Smooth muscle cell of the brain vasculature (primary cell): ENCODE results near the gene COBL.
"Not testable (repeated sequence)": the region's sequence is repeated elsewhere in the genome, so short reads cannot be mapped to it uniquely, and the experiment has no call there.

Source experiments
- DNase-seq: peaks from one replicate; pipeline ENCODE4 v3.0.0-alpha.2; 2012; ENCODE audit warnings: low read depth, low spot score

COBL gene

GRCh38 chr7:51234139-51234538 is 82.5 kb downstream of the COBL start:
- no peak for DNase-seq

GRCh38 chr7:51233374-51233773 is 83.2 kb downstream of the COBL start:
- no peak for DNase-seq

- no peak for DNase-seq
These were observed 85.9 kb downstream of the COBL start for GRCh38 chr7:51230723-51231122.

- DNase-seq: no peak
These were observed 86.3 kb downstream of the COBL start for GRCh38 chr7:51230324-51230625.

GRCh38 chr7:51229620-51230323 is 86.8 kb downstream of the COBL start:
- DNase-seq: no peak

- no peak for DNase-seq
These were observed 87.5 kb downstream of the COBL start for GRCh38 chr7:51229106-51229537.

GRCh38 chr7:51228386-51228958 is 88.1 kb downstream of the COBL start:
- no peak for DNase-seq

GRCh38 chr7:51227861-51228260 is 88.7 kb downstream of the COBL start:
- DNase-seq: no peak

- no peak for DNase-seq
These were observed 89.6 kb downstream of the COBL start for GRCh38 chr7:51226916-51227535.

- no peak for DNase-seq
These were observed 90.4 kb downstream of the COBL start for GRCh38 chr7:51226063-51226755.

GRCh38 chr7:51224811-51225595 is 91.6 kb downstream of the COBL start:
- DNase-seq: no peak

- DNase-seq: no peak
These were observed 93.1 kb downstream of the COBL start for GRCh38 chr7:51223505-51223904.

- no peak for DNase-seq
These were observed 93.7 kb downstream of the COBL start for GRCh38 chr7:51222916-51223315.

GRCh38 chr7:51220226-51220625 is 96.4 kb downstream of the COBL start:
- no peak for DNase-seq

GRCh38 chr7:51219261-51219988 is 97.2 kb downstream of the COBL start:
- no peak for DNase-seq

GRCh38 chr7:51217804-51218203 is 98.8 kb downstream of the COBL start:
- no peak for DNase-seq

- no peak for DNase-seq
These were observed 102.5 kb downstream of the COBL start for GRCh38 chr7:51214098-51214497.

- no peak for DNase-seq
These were observed 103.0 kb downstream of the COBL start for GRCh38 chr7:51213618-51214017.

GRCh38 chr7:51210766-51211165 is 105.8 kb downstream of the COBL start:
- no peak for DNase-seq

GRCh38 chr7:51209426-51209825 is 107.2 kb downstream of the COBL start:
- no peak for DNase-seq

GRCh38 chr7:51208125-51208524 is 108.5 kb downstream of the COBL start:
- DNase-seq: not testable (repeated sequence)
